ENCODE results near the gene PSMD9.
"Not testable (repeated sequence)": the region's sequence is repeated elsewhere in the genome, so short reads cannot be mapped to it uniquely, and the experiment has no call there.

PSMD9 gene

GRCh38 chr12:121888478-121889273, at the start of gene PSMD9:
PSMD9 (plus strand) TSS chr12:121888790; CDS start chr12:121888857, 67 bp downstream.
- DNase-seq, result peak; percentile 98

GRCh38 chr12:121839106-121839992, 49.2 kb upstream of the PSMD9 start:
- DNase-seq, result peak; percentile 98

- no peak for DNase-seq
Observed at GRCh38 chr12:121839993-121840761, 48.4 kb upstream of the PSMD9 start.

- no peak for DNase-seq
Observed at GRCh38 chr12:121843236-121843982, 45.2 kb upstream of the PSMD9 start.

- no peak for DNase-seq
Observed at GRCh38 chr12:121845701-121846100, 42.9 kb upstream of the PSMD9 start.

GRCh38 chr12:121849211-121849610, 39.4 kb upstream of the PSMD9 start:
- DNase-seq, result no peak

- no peak for DNase-seq
Observed at GRCh38 chr12:121849665-121850064, 38.9 kb upstream of the PSMD9 start.

- DNase-seq, result not testable (repeated sequence)
Observed at GRCh38 chr12:121852392-121852791, 36.2 kb upstream of the PSMD9 start.

- DNase-seq, result no peak
Observed at GRCh38 chr12:121857322-121858246, 31.0 kb upstream of the PSMD9 start.

GRCh38 chr12:121858318-121858661, 30.3 kb upstream of the PSMD9 start:
- DNase-seq, result no peak

GRCh38 chr12:121858662-121859572, 29.7 kb upstream of the PSMD9 start, which contains the start of gene HPD:
HPD (minus strand) TSS chr12:121858859; CDS start chr12:121858823, 36 bp downstream.
- peak; percentile 63 for DNase-seq

GRCh38 chr12:121860257-121860656, 28.3 kb upstream of the PSMD9 start:
- no peak for DNase-seq

GRCh38 chr12:121860699-121861098, 27.9 kb upstream of the PSMD9 start:
- not testable (repeated sequence) for DNase-seq

GRCh38 chr12:121861636-121862254, 26.8 kb upstream of the PSMD9 start:
- DNase-seq, result no peak

- DNase-seq, result no peak
Observed at GRCh38 chr12:121866331-121866730, 22.3 kb upstream of the PSMD9 start.

- DNase-seq, result not testable (repeated sequence)
Observed at GRCh38 chr12:121869229-121869628, 19.4 kb upstream of the PSMD9 start.

GRCh38 chr12:121871467-121871866, 17.1 kb upstream of the PSMD9 start:
- no peak for DNase-seq

- DNase-seq, result peak; percentile 80
Observed at GRCh38 chr12:121872546-121873215, 15.9 kb upstream of the PSMD9 start.

GRCh38 chr12:121873216-121873569, 15.4 kb upstream of the PSMD9 start:
- DNase-seq, result no peak
